B cell (primary cell): Measurements from ENCODE around the gene CLIC6.

Experiments
- CTCF ChIP-seq: fragments of 200-600 bp; IDR thresholded peaks from one replicate; pipeline ENCODE4 v1.8.0; 2022; ENCODE audit warnings: antibody characterized with exemption, mild to moderate bottlenecking
- EZH2 ChIP-seq: IDR thresholded peaks from 2 replicates; pipeline ENCODE4 v1.6.1; 2012; ENCODE audit warnings: borderline replicate concordance, low read depth, mild to moderate bottlenecking, moderate library complexity, low read length; ENCODE audit not compliant: insufficient read depth, poor library complexity, severe bottlenecking

DNA sequence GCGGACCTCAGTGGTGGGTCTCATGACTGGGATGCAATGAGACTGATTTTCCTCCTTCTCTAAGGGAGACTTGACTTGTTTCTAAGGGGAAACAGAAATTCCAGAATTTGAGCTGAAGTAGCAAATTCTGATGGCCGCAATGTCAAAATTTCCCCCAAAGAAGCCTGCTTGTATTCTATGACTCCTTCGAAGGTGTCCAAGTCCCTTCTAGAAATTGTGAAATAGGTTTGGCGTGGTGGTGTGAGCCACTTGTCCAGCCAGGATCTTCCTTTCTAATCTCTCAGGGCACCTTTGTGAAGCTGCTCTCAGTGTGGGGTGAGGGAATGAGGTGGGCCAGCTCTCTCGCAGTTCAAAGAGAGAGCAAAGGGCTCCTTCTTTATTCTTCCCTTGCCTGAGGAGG is 19.9 kb downstream of the CLIC6 start:
- TF ChIP-seq CTCF (no peak), EZH2 (no peak)
